Measurements from ENCODE around the gene RGS9. TPM values are rescaled to one million over a fixed set of nuclear protein-coding genes. Genes with fewer than 3 reads are reported as not detected.

Gene RGS9
- total and polyA plus RNA-seq, 2 donors (not counting 1 experiment from before 2014, with no cell fraction given): 0.36 to 3.4 TPM

DNA sequence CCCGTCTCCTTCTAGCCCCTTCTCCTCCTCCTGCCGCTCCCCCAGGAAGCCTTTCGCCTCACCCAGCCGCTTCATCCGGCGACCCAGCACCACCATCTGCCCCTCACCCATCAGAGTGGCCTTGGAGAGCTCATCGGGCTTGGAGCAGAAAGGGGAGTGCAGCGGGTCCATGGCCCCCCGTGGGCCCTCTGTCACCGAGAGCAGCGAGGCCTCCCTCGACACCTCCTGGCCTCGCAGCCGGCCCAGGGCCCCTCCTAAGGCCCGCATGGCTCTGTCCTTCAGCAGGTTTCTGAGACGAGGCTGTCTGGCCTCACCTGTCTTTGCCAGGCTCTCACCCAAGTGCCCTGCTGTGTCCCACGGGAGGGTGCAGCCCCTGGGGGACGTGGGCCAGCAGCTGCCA, 87.9 kb downstream of the RGS9 start:
- no peaks in the 10 kb centered on the region for H3K79me2 ChIP-seq (ENCODE audit: control insufficient read depth, insufficient read depth, low read length)
- Mint-ChIP-seq H3K27ac (no peak overlapping the region), H3K4me1 (peaks cover 8% of the 10 kb centered on the region), H3K4me3 (no peak overlapping the region), H3K9me3 (ENCODE audit: insufficient read depth) (no peaks in the 10 kb centered on the region), H3K27me3 (peaks cover 35% of the 10 kb centered on the region)
- intact Hi-C loops (cut with micrococcal nuclease): no loop called here
- H3K4me2 ChIP-seq (replicated peaks; ENCODE audit: low read depth, low read length, poor library complexity, severe bottlenecking): no peak overlapping the region
- H2AFZ ChIP-seq (ENCODE audit: insufficient read depth, low read depth, low read length, poor library complexity, severe bottlenecking): no peak overlapping the region
- H4K20me1 ChIP-seq (ENCODE audit: control insufficient read depth, insufficient read depth, low read length, poor library complexity, severe bottlenecking): no peaks in the 10 kb centered on the region
- peaks cover 4 to 9% of the 10 kb centered on the region in 2 donors for H3K4me1 ChIP-seq (ENCODE audit: control insufficient read depth in 2 of 2, insufficient read depth in 2 of 2, low read length in 2 of 2)
- no peaks in the 10 kb centered on the region for H3K36me3 ChIP-seq (replicated peaks in 1 of 2; ENCODE audit: control extremely low read depth in 1 of 2, control insufficient read depth in 1 of 2, extremely low read depth in 1 of 2, insufficient read depth in 2 of 2, low read length in 1 of 2)
- 94% methylated on average over 18 of the region's 18 CpGs for WGBS (ENCODE audit: insufficient coverage)
- no peaks in the 10 kb centered on the region for H3K9me3 ChIP-seq (ENCODE audit: control extremely low read depth in 1 of 3, control insufficient read depth in 2 of 3, insufficient read depth in 1 of 3, low read length in 2 of 3)
- ChIA-PET POLR2A (no interaction called here), CTCF (no interaction called here)
- no peak overlapping the region for H3K4me3 ChIP-seq (ENCODE audit: control extremely low read depth in 1 of 5, extremely low read depth in 1 of 5, insufficient read depth in 1 of 5, low read depth in 2 of 5, low read length in 4 of 5)
- no peak overlapping the region for H3K9ac ChIP-seq (ENCODE audit: low read length)
- ATAC-seq (ENCODE audit: low read depth) (no peak), DNase-seq (no peak)
- H3K27me3 ChIP-seq (replicated peaks in 1 of 4; ENCODE audit: control extremely low read depth in 1 of 4, control insufficient read depth in 3 of 4, insufficient read depth in 4 of 4, low read length in 3 of 4): peaks cover 0 to 19% (median 4%) of the 10 kb centered on the region in 4 experiments
- TF ChIP-seq EZH2 (IDR thresholded peaks at IDR 0.05; ENCODE audit: borderline replicate concordance, insufficient read depth, low read depth, low read length, poor library complexity, severe bottlenecking): no peak
- TF ChIP-seq, protein P1, sequence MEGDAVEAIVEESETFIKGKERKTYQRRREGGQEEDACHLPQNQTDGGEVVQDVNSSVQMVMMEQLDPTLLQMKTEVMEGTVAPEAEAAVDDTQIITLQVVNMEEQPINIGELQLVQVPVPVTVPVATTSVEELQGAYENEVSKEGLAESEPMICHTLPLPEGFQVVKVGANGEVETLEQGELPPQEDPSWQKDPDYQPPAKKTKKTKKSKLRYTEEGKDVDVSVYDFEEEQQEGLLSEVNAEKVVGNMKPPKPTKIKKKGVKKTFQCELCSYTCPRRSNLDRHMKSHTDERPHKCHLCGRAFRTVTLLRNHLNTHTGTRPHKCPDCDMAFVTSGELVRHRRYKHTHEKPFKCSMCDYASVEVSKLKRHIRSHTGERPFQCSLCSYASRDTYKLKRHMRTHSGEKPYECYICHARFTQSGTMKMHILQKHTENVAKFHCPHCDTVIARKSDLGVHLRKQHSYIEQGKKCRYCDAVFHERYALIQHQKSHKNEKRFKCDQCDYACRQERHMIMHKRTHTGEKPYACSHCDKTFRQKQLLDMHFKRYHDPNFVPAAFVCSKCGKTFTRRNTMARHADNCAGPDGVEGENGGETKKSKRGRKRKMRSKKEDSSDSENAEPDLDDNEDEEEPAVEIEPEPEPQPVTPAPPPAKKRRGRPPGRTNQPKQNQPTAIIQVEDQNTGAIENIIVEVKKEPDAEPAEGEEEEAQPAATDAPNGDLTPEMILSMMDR (IDR thresholded peaks at IDR 0.05): no peak
- H3K27ac ChIP-seq (ENCODE audit: low read length in 2 of 2): no peak overlapping the region

GRCh38 chr17:65226227-65226626, 89.1 kb downstream of the RGS9 start:
- H3K4me2 ChIP-seq (replicated peaks; ENCODE audit: low read depth, low read length, poor library complexity, severe bottlenecking): no peak overlapping the region
- no peak overlapping the region for H3K27ac Mint-ChIP-seq
- no peaks in the 10 kb centered on the region for H3K9me3 ChIP-seq (ENCODE audit: control extremely low read depth in 1 of 3, control insufficient read depth in 2 of 3, insufficient read depth in 1 of 3, low read length in 2 of 3)
- H3K9me3 Mint-ChIP-seq (ENCODE audit: insufficient read depth): no peaks in the 10 kb centered on the region
- no peaks in the 10 kb centered on the region for H4K20me1 ChIP-seq (ENCODE audit: control insufficient read depth, insufficient read depth, low read length, poor library complexity, severe bottlenecking)
- no peak overlapping the region for H3K9ac ChIP-seq (ENCODE audit: low read length)
- ChIA-PET CTCF (no interaction called here), POLR2A (no interaction called here)
- DNase-seq (no peak), ATAC-seq (ENCODE audit: low read depth) (no peak)
- no peak overlapping the region for H3K27ac ChIP-seq (ENCODE audit: low read length in 2 of 2)
- H3K4me3 ChIP-seq (ENCODE audit: control extremely low read depth in 1 of 5, extremely low read depth in 1 of 5, insufficient read depth in 1 of 5, low read depth in 2 of 5, low read length in 4 of 5): no peak overlapping the region
- H3K4me1 ChIP-seq (ENCODE audit: control insufficient read depth in 2 of 2, insufficient read depth in 2 of 2, low read length in 2 of 2): peaks cover 4 to 9% of the 10 kb centered on the region in 2 donors
- H3K27me3 Mint-ChIP-seq: peaks cover 40% of the 10 kb centered on the region
- no peak overlapping the region for H2AFZ ChIP-seq (ENCODE audit: insufficient read depth, low read depth, low read length, poor library complexity, severe bottlenecking)
- TF ChIP-seq, protein P1 (IDR thresholded peaks at IDR 0.05): no peak
- no peak for TF ChIP-seq EZH2 (IDR thresholded peaks at IDR 0.05; ENCODE audit: borderline replicate concordance, insufficient read depth, low read depth, low read length, poor library complexity, severe bottlenecking)
- no peaks in the 10 kb centered on the region for H3K79me2 ChIP-seq (ENCODE audit: control insufficient read depth, insufficient read depth, low read length)
- H3K4me3 Mint-ChIP-seq: no peak overlapping the region
- peaks cover 8% of the 10 kb centered on the region for H3K4me1 Mint-ChIP-seq
- no peaks in the 10 kb centered on the region for H3K36me3 ChIP-seq (replicated peaks in 1 of 2; ENCODE audit: control extremely low read depth in 1 of 2, control insufficient read depth in 1 of 2, extremely low read depth in 1 of 2, insufficient read depth in 2 of 2, low read length in 1 of 2)
- H3K27me3 ChIP-seq (replicated peaks in 1 of 4; ENCODE audit: control extremely low read depth in 1 of 4, control insufficient read depth in 3 of 4, insufficient read depth in 4 of 4, low read length in 3 of 4): peaks cover 0 to 19% (median 4%) of the 10 kb centered on the region in 4 experiments
- intact Hi-C loops (cut with micrococcal nuclease): no loop called here
- 69% methylated on average over 4 of the region's 4 CpGs for WGBS (ENCODE audit: insufficient coverage)
